Loucy (cell line): Measurements from ENCODE around the gene MYO1H.

Experiments
- H2AFZ ChIP-seq: fragments of 200-600 bp; sonication (generic); 2 replicates; pipeline ENCODE4 v1.6.0; 2016; ENCODE audit warnings: antibody characterized with exemption, mild to moderate bottlenecking, low read length, moderate library complexity
- H3F3A ChIP-seq: fragments of 200-600 bp; 2 replicates; pipeline ENCODE4 v1.6.0; 2016; ENCODE audit warnings: antibody characterized with exemption, low read depth, mild to moderate bottlenecking
- H3K27me3 ChIP-seq: fragments of 200-600 bp; sonication (generic); 2 replicates; pipeline ENCODE4 v1.6.1; 2014; ENCODE audit warnings: low read length, mild to moderate bottlenecking; ENCODE audit not compliant: insufficient read depth, poor library complexity, severe bottlenecking
- H3K36me3 ChIP-seq: fragments of 200-600 bp; sonication (generic); 2 replicates; pipeline ENCODE4 v1.6.1; 2016; ENCODE audit warnings: low read length; ENCODE audit not compliant: insufficient read depth
- H3K4me1 ChIP-seq: fragments of 200-600 bp; sonication (generic); 2 replicates; pipeline ENCODE4 v1.5.1; 2014; ENCODE audit warnings: low read length, mild to moderate bottlenecking; ENCODE audit not compliant: insufficient read depth, poor library complexity, severe bottlenecking
- H3K4me2 ChIP-seq: fragments of 200-600 bp; sonication (generic); 2 replicates; pipeline ENCODE4 v1.6.0; 2014; ENCODE audit warnings: antibody characterized with exemption, low read length, low read depth, mild to moderate bottlenecking; ENCODE audit not compliant: poor library complexity, severe bottlenecking
- H3K4me3 ChIP-seq: fragments of 200-600 bp; sonication (generic); 2 replicates; pipeline ENCODE4 v1.5.1; 2014; ENCODE audit warnings: low read length, mild to moderate bottlenecking, mixed read lengths; ENCODE audit not compliant: poor library complexity, severe bottlenecking
- H3K79me2 ChIP-seq: fragments of 200-600 bp; sonication (generic); 2 replicates; pipeline ENCODE4 v1.6.1; 2014; ENCODE audit warnings: low read length; ENCODE audit not compliant: insufficient read depth
- H3K9ac ChIP-seq: fragments of 200-600 bp; sonication (generic); 2 replicates; pipeline ENCODE4 v1.6.0; 2014; ENCODE audit warnings: mild to moderate bottlenecking, low read depth, low read length, moderate library complexity; ENCODE audit not compliant: poor library complexity, severe bottlenecking
- H3K9me2 ChIP-seq: fragments of 200-600 bp; sonication (generic); replicated peaks from 2 replicates; pipeline ENCODE4 v1.6.1; 2016; ENCODE audit warnings: low read depth, low read length, mixed read lengths
- H3K9me3 ChIP-seq: fragments of 200-600 bp; sonication (generic); 2 replicates; pipeline ENCODE4 v1.6.1; 2014; ENCODE audit warnings: mild to moderate bottlenecking, antibody characterized with exemption, low read length, low read depth; ENCODE audit not compliant: insufficient read depth
- H4K20me1 ChIP-seq: fragments of 200-600 bp; sonication (generic); 2 replicates; pipeline ENCODE4 v1.6.0; 2014; ENCODE audit warnings: antibody characterized with exemption, low read length, mild to moderate bottlenecking; ENCODE audit not compliant: insufficient read depth, poor library complexity, severe bottlenecking
- EZH2phosphoT487 ChIP-seq: fragments of 200-600 bp; IDR thresholded peaks from 2 replicates; pipeline ENCODE4 v1.6.1; 2018; ENCODE audit warnings: antibody characterized with exemption, mild to moderate bottlenecking, moderate library complexity, borderline replicate concordance
- TF ChIP-seq, protein P1 (sequence below): fragments of 200-600 bp; sonication (generic); conservative IDR thresholded peaks from 2 replicates; pipeline ENCODE4 v1.5.1; 2014; ENCODE audit warnings: mild to moderate bottlenecking, antibody characterized with exemption, low read length

MYO1H gene

DNA sequence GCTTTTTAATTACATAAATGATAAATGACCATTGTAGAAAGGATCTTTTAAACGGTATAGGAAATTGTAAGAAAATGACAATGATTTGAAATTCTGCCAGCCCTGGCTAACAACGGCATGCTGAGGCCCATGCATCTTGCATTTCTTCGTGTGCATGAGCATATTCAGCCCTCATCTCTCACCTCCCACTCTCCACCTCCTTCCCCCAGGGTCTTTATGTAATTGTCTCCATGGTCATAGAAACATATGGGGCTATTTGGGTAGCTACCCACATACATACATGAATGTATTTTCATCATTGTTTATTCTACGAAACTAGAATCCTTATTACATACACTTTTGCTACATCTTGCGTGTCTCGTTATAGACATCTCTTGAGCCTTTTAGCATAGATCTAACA is 4.5 kb downstream of the MYO1H start:
- Histone ChIP-seq H2AFZ (no peak overlapping the region), H3K9me2 (no peaks in the 10 kb centered on the region), H3K9ac (no peak overlapping the region), H3K4me3 (no peak overlapping the region), H3K79me2 (no peaks in the 10 kb centered on the region), H3K9me3 (no peaks in the 10 kb centered on the region), H3K27me3 (no peaks in the 10 kb centered on the region), H3K4me2 (no peak overlapping the region), H3K36me3 (no peaks in the 10 kb centered on the region), H3K4me1 (peaks cover 21% of the 10 kb centered on the region), H3F3A (no peaks in the 10 kb centered on the region), H4K20me1 (no peaks in the 10 kb centered on the region)
- no peak for TF ChIP-seq EZH2phosphoT487
- TF ChIP-seq, protein P1, sequence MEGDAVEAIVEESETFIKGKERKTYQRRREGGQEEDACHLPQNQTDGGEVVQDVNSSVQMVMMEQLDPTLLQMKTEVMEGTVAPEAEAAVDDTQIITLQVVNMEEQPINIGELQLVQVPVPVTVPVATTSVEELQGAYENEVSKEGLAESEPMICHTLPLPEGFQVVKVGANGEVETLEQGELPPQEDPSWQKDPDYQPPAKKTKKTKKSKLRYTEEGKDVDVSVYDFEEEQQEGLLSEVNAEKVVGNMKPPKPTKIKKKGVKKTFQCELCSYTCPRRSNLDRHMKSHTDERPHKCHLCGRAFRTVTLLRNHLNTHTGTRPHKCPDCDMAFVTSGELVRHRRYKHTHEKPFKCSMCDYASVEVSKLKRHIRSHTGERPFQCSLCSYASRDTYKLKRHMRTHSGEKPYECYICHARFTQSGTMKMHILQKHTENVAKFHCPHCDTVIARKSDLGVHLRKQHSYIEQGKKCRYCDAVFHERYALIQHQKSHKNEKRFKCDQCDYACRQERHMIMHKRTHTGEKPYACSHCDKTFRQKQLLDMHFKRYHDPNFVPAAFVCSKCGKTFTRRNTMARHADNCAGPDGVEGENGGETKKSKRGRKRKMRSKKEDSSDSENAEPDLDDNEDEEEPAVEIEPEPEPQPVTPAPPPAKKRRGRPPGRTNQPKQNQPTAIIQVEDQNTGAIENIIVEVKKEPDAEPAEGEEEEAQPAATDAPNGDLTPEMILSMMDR, result no peak

- Histone ChIP-seq H2AFZ (peak overlapping the region; percentile 38), H3K9me3 (no peaks in the 10 kb centered on the region), H3K9me2 (no peaks in the 10 kb centered on the region), H3K36me3 (no peaks in the 10 kb centered on the region), H4K20me1 (no peaks in the 10 kb centered on the region), H3K4me1 (peaks cover 37% of the 10 kb centered on the region), H3F3A (no peaks in the 10 kb centered on the region), H3K4me2 (peak overlapping the region; percentile 65), H3K27me3 (no peaks in the 10 kb centered on the region), H3K79me2 (no peaks in the 10 kb centered on the region), H3K9ac (peak overlapping the region; percentile 33), H3K4me3 (peak overlapping the region; percentile 19)
- TF ChIP-seq, protein P1, result no peak
- TF ChIP-seq EZH2phosphoT487, result no peak
Observed at GRCh38 chr12:109356577-109356976, 8.9 kb downstream of the MYO1H start.

DNA sequence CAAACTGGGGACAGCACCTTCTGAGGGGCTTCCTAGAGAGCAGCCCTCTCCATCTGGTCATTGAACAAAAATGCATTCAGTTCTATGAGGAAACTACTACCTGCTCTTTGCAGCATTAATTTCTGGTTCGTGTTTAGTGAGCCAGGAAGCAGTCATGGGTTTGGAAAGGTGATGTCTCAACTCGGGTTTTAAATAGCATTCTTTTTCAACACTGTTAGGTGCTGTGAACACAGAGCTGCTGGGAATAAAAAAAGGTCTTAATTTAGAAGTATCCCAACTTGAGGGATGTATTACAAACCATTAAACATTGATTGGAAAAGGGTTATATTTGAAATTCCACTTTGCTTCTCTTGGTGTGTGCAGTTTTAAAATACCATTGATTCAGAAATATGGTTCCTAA is 9.3 kb downstream of the MYO1H start:
- H3K4me3 ChIP-seq, result peak overlapping the region; percentile 19
- H3K36me3 ChIP-seq, result no peaks in the 10 kb centered on the region
- H2AFZ ChIP-seq, result peak overlapping the region; percentile 38
- H3K79me2 ChIP-seq, result no peaks in the 10 kb centered on the region
- peak overlapping the region; percentile 33 for H3K9ac ChIP-seq
- no peaks in the 10 kb centered on the region for H3K9me2 ChIP-seq
- H3K9me3 ChIP-seq, result no peaks in the 10 kb centered on the region
- peak overlapping the region; percentile 65 for H3K4me2 ChIP-seq
- peaks cover 37% of the 10 kb centered on the region for H3K4me1 ChIP-seq
- no peaks in the 10 kb centered on the region for H3F3A ChIP-seq
- H3K27me3 ChIP-seq, result no peaks in the 10 kb centered on the region
- TF ChIP-seq, protein P1, result no peak
- no peak for TF ChIP-seq EZH2phosphoT487
- H4K20me1 ChIP-seq, result no peaks in the 10 kb centered on the region
